Epithelial cell of esophagus (primary cell): ENCODE measurements around the gene DUOXA2.

Experiments
- DNase-seq: peaks from one replicate; pipeline ENCODE4 v3.0.0; 2010; ENCODE audit warnings: low read depth
- H3K4me3 ChIP-seq: 2 replicates; pipeline ENCODE4 v1.5.1; 2011; ENCODE audit warnings: mild to moderate bottlenecking, low read length, control low read depth
- CTCF ChIP-seq: IDR thresholded peaks from 2 replicates; pipeline ENCODE4 v1.5.1; 2011; ENCODE audit warnings: low read depth, mild to moderate bottlenecking, low read length, control low read depth, inconsistent platforms; ENCODE audit not compliant: insufficient read depth; ENCODE audit errors: missing control alignments

Gene DUOXA2

DNA sequence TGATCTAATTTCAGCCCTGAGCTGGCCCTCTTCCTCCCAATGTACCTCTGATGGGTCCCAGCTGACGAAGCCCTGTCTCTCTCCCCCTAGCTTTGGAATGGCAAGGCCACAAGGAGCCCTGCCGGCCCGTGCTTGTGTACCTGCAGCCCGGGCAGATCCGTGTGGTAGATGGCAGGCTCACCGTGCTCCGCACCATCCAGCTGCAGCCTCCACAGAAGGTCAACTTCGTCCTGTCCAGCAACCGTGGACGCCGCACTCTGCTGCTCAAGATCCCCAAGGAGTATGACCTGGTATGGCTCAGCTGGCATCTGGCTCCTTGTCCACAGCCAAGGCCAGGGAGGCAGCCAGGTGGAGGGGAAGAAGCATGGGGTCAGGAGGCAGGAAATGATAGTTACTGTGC is 29.8 kb downstream of the DUOXA2 start:
- no peak overlapping the region for H3K4me3 ChIP-seq
- TF ChIP-seq CTCF = no peak
- no peak for DNase-seq

DNA sequence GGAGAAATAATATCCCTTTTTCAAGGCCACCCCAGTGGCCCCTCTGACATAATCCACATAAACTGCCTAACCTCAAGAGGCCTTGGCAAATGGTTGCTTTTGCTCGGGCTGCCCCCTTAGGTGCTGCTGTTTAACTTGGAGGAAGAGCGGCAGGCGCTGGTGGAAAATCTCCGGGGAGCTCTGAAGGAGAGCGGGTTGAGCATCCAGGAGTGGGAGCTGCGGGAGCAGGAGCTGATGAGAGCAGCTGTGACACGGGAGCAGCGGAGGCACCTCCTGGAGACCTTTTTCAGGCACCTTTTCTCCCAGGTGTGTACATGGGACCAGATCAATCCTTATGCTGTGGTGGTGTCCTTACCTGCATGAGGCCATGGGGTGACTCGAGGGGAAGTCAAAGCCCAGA is 30.6 kb downstream of the DUOXA2 start:
- TF ChIP-seq CTCF = no peak
- DNase-seq = no peak

GRCh38 chr15:45146405-45146804 is 32.3 kb downstream of the DUOXA2 start:
- no peak for TF ChIP-seq CTCF
- no peak overlapping the region for H3K4me3 ChIP-seq
- DNase-seq = peak; percentile 79

More for the DNA sequence above, 30.6 kb downstream of the DUOXA2 start:
- H3K4me3 ChIP-seq = no peak overlapping the region

DNA sequence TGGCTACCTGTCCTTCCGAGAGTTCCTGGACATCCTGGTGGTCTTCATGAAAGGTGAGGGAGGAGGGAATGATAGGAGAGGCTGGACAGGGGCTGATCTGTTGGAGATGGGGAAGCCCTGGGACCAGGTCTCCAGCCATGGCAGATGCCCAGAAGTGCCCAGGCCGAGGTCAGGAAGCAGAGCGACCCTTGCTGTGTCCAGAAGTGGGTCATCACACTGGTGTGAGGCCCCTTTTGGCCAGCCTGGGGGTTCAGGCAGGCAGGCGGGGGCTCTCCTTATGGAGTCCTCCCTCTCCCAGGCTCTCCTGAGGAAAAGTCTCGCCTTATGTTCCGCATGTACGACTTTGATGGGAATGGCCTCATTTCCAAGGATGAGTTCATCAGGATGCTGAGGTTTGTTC is 33.5 kb downstream of the DUOXA2 start:
- no peak overlapping the region for H3K4me3 ChIP-seq
- no peak for DNase-seq
- TF ChIP-seq CTCF = no peak

- H3K4me3 ChIP-seq = no peak overlapping the region
- TF ChIP-seq CTCF = no peak
- peak; percentile 57 for DNase-seq
These were observed 34.2 kb downstream of the DUOXA2 start for GRCh38 chr15:45148076-45149059.

GRCh38 chr15:45149060-45149459 is 34.9 kb downstream of the DUOXA2 start:
- no peak for DNase-seq
- no peak for TF ChIP-seq CTCF
- H3K4me3 ChIP-seq = no peak overlapping the region

GRCh38 chr15:45150481-45150880 is 36.4 kb downstream of the DUOXA2 start:
- H3K4me3 ChIP-seq = no peak overlapping the region
- DNase-seq = no peak
- no peak for TF ChIP-seq CTCF
